Measurements from ENCODE around the gene PYGB.

Gene PYGB

DNA sequence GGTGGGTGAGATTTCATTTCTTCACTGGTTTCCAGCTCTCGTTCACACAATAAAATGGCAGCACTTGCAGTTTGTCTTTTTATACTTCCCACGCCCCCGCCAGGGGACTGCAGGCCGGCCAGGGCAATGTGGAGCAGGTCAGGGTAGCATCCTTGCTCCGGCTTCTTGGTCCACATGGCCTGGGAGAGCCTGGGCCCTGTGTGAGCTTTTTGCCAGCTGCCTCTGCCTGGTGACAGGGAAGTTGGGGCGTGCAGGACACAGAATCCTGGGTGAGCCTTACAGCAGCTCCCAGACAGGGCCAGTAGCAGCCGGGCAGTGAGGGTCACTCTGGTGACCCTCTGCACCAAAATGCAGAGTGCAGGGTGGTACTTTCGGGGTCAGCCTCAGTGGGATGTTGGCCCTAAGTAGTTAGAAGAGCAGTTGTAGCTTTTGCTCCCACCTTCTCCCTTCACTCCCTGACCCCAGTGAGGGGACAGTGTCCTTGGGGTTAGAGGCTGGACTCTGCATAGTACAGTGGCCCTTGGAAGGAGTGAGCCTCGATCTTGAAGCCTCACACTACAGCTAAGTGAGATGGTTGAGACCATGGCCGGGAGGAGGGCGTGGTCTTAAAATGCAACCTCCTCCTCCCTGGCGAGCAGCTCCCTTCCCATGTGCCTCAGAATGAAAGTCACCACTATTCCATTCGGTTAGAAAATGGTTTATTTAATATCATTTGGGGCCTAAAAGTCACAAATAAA, 23.8 kb downstream of the PYGB start:
- no peak for DNase-seq

DNA sequence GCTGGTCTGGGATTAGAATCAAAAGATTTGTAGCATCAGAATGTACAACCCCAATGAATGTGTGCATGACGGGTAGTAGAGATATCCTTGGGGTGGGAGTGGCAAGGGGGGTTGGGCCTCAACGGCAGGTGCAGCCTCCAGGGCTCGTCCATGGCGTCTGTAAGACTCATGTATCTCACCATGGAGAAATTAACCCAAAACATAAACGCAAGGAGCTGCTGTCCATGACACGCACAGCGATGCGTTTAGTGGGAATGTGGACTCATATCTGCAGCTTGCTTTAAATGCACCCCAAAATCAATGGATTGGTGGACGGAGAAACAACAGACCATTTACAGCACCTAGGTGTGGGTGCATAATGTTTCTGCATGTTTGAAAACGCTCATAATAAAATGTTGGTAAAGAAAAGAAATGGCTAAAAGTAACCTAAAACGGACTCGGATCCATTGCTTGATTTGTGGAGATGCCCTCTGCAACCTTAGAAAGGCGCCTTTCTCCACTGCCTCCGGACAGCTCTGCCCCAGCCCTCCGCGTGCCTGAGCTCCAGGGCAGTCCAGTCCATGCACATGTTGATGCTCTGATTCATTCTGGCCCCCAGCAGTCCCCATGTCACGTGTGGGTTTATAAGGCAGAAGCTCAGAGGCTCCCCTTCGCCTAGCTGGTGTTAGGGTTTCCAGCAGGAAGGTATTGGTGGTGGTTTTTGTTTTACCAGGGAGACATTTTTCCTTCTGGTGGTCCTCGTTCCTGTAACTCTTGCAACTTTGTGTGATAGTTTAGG, 24.5 kb downstream of the PYGB start:
- DNase-seq, result no peak

DNA sequence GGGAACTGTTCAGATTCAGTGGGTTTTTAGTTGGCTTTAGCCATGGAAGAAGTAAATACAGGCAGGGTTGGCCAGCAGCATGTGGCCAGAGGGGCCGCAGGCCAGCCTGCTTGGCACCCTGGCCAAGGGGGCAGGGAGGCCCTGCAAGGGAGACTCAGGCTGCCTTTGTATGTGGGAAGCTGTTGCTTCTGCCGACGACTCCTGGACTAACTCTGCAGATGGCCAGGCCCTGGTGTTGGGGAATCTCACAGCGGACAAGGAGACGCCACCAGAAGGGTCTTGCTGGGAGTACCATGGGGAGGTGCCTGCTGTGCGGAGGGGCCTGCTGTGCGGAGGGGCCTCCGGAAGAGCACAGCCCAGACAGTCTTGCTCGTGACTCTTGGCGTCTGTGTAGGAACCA, 25.2 kb downstream of the PYGB start:
- no peak for DNase-seq

DNA sequence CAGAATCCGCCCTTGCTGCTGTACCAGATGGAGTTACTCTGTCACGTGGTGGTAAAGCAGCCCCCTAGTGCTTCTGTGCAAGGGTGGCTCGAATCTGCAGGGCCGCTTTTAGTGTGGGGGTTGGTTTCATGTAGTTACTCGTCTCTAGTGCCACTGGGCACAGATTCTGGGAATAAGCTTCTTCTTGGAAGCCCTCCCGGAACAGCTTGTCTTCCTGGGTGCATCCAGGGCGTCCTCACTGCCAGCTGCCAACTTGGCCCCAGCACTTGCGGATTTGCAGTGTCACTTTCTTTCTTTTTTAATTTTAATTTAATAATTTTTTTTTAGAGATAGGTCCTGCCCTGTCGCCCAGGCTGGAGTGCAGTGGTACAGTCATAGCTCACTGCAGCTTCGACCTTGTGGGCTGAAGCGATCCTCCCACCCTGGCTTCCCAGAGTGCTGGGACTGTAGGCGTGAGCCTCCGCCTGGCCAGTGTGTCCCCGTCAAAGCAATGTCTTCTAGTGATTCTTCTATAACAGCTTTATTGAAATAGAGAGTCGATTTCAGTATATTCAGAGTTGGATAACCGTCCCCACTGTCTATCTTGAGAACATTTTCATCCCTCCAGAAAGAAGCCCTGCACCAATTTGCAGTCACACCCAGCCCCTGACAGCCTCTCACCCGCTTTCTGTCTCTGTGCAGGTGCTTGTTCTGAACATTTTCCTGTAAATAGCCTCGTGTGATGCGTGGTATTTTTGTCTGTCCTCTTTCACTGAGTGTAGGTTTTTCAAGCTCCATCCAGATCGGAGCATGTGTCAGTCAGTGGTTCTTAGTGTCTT, 25.9 kb downstream of the PYGB start:
- no peak for DNase-seq

DNA sequence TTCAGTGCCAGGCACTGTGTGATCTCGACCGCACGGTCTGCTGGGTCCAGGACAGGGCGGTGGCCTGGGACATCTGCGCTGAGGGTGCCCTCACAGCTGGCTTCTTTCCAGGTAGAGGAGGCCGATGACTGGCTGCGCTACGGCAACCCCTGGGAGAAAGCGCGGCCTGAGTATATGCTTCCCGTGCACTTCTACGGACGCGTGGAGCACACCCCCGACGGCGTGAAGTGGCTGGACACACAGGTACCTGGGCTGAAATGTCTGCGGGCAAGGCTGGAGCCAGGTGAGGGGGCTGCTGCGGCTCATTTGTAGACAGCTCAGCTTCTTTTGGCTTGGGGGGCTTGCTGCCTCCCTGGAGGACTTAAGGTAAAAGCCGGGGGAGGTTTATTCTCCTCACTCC, 26.6 kb downstream of the PYGB start:
- no peak for DNase-seq

DNA sequence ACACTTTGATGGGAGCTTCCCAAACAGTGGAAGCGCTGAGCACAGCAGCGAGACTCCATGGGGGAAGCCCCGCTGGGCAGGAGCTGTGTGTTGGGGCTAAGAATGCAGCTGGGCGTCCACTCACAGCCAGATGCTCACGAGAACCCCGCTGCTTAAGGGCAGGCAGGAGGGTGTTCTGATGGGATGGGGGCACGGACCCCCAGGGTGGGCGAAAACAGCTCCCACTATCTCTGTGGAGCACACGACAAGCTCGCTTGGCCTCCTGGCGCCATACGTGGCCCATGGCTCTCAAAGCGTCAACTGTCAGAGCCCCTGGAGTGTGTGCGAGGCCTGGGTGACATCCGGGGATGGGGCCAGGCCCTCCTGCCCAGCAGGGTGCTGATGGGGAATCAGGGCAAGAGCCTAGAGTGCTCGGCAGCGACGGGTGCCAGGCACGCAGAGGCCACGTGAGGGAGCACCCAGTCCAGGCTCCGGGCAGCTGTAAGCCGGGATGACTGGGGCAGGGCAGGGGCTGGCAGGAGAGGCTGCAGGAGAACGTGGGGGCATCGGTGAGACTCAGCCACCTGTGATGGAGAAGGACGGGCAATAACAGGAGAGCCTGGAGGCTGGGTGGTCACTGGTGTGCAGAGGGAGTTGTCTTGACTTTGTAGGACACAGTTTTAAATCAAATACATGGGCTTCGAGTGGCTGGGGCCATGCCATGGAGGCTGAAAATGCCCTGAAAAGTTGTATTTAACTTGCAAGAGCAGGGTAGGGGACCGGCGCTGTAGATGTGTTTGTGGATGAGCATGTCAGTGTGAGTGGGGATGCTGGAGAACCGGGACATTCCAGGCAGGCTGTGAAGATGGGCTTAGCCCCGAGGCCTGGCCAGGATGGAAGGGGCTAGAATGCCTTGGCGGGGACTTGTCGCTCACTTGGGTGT, 27.3 kb downstream of the PYGB start:
- DNase-seq, result no peak

DNA sequence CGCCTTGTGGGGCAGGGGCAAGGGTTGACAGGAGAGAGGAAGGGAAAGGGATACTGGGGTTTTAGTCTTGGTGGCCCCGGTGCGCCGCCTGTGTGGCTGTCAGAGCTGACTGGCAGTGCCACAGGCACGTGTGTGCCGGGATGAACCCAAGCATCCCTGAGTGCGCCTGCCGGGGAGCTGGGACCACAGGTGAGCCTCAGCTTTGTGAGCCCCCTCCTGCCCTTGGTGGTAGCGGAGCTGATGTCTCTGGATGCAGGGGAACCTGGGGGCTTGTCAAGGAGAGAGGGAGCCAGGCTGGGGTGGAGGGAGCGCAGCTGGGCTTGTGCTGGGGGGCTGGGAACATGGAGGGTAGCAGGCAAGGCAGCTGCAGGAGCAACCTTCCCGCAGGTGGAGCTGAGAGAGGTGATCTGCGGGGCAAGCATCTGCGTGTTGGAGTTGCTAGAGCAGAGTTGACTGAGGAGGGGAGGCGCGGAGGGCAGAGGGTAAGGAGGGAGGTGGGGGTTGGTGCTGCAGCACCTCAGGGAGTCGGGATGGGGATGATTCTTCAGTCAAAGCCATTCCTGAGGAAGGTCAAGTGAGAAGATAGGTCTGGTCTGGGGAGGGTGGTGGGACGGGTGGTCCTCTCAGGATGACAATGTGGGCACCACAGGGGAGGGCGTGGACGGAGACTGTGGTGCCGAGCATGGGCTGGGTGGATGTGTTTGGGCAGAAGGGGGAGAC, 28.1 kb downstream of the PYGB start:
- no peak for DNase-seq

DNA sequence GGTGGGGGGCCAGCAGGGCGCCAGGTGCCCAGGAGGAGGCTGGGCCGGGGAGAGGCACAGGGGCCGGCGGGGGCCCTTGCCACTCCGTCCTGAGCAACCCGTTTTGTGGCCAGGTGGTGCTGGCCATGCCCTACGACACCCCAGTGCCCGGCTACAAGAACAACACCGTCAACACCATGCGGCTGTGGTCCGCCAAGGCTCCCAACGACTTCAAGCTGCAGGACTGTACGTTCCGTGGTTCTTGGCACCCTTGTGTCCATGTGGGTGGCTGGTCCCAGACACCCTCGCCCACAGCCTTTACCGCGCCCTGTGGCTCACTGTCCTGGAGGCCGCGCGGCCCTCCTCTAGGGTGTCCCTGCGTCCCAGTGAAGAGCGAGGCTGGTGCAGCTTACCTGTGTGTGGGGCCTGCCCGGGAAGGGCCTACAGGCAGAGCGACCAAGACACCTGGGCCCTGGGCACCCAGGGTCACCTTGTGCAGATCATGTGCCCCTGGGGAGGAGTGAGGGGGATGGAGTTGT, 28.7 kb downstream of the PYGB start:
- DNase-seq, result no peak

DNA sequence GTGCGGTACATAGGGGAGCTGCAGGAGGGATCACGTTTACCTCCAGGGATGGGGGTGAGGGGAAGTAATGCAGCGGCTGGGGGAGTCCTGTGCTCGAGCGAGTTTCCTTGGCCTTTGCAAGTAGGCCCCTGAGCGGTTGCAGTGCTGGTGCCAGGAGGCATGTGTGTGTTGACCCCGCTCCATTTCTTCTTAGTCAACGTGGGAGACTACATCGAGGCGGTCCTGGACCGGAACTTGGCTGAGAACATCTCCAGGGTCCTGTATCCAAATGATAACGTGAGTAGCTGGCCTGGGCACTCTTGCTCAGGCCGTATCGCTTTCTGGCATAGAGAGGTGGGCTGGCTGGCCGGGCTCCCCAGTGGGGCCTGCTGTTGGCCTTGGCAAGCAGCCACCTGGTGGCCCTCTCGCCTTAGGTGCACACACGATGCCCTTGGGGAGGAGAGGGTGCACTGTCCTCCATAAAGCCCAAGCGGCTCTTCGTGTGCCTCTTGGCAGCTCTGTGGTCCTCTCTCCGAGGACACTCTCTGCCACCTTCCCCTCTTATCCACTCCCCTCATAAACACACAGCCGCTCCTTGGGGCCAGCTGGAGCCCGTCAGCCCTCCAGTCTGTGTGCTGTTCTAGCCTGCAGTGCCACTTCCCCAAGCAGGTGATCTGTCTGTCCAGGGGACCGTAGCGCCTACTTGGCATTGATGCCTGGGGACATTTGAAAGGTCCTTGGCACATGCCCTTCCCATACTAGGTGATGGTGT, 29.3 kb downstream of the PYGB start:
- DNase-seq, result no peak

DNA sequence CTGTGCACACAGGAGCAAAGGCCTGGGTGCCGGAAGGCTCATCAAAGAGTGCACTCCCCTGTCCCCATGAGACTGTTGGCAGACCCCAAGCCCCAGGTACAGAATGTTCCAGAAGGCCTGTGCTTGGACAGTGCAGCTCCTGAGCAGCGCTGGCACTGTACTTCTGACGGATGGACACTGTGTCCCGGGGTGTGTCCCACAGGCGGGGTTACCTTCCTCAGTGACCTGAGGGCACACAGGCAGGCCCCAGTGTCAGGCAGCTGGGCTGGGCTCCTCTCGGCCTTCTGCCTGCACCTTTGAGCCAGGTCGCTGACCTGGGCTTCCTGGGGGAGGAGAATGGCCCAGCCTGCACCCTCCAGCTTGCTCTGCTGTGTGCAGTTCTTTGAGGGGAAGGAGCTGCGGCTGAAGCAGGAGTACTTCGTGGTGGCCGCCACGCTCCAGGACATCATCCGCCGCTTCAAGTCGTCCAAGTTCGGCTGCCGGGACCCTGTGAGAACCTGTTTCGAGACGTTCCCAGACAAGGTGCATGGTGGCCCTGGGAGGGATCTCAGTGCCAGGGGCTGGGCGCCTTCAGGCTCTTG, 30.1 kb downstream of the PYGB start:
- DNase-seq, result no peak

DNA sequence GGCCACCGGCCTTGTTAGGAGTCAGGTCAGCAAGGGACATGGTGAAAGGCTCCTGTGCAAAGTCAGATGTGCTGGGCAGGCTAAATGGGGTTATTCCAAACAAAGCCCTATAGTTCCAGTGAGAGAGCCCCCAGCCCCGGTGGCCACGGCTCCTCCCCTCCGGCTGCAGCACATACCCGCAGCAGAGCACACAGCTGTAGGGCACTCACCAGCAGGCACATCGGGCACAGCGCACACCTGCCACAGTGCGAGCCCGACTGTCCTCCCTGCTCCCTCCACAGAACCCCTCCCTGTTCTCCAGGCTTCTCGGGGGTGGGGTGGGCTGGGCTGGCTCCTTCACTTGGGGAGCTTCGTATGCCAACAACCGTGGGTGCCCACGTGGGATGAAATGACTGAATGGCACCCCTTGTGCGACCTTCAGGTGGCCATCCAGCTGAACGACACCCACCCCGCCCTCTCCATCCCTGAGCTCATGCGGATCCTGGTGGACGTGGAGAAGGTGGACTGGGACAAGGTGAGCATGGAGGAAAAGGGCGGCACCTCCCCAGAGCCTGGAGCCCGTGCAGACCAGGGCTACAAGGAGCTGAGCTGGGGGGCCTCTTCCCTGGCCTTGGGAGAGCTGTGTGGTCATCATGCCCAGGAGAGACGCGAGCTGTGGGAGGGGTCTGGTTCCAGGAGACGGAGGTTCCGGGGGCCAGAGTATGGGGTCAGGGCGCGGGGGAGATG, 30.9 kb downstream of the PYGB start:
- no peak for DNase-seq

DNA sequence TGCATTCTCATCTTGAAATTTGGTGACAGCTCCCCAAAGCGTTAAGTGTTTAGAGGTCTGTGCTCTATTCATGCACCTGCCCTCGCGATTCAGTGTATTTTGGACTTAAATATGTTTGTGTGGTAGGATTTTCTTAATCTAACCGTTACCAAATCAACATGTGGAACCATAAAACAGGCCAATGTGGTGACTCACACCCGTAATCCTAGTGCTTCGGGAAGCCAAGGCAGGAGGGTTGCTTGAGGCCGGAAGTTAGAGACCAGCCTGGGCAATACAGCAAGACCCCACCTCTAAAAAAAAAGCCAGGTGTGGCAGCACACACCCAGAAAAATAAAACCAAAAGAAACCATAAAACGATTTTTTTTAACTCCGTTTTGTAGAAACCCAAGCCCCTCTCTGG, 31.5 kb downstream of the PYGB start:
- DNase-seq, result no peak

DNA sequence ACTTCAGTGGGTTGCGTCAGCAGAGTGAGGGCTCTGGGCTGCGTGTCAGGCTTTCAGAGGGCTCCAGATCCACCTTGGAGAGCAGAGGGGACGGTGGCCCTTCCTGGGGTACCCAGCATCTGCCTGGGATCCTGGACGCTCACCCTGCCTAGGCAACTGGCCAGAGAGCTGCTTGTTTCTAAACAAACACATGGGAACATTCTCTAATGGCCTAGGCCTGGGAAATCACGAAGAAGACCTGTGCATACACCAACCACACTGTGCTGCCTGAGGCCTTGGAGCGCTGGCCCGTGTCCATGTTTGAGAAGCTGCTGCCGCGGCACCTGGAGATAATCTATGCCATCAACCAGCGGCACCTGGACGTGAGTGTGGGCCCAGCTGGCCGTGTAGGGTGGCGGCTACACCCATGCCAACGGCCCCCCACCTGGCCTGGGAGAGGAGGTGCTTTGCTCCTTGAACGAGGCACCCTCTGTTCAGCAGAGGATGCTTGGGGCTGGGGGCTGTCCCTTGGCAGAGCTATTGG, 32.2 kb downstream of the PYGB start:
- peak; percentile 1 for DNase-seq

DNA sequence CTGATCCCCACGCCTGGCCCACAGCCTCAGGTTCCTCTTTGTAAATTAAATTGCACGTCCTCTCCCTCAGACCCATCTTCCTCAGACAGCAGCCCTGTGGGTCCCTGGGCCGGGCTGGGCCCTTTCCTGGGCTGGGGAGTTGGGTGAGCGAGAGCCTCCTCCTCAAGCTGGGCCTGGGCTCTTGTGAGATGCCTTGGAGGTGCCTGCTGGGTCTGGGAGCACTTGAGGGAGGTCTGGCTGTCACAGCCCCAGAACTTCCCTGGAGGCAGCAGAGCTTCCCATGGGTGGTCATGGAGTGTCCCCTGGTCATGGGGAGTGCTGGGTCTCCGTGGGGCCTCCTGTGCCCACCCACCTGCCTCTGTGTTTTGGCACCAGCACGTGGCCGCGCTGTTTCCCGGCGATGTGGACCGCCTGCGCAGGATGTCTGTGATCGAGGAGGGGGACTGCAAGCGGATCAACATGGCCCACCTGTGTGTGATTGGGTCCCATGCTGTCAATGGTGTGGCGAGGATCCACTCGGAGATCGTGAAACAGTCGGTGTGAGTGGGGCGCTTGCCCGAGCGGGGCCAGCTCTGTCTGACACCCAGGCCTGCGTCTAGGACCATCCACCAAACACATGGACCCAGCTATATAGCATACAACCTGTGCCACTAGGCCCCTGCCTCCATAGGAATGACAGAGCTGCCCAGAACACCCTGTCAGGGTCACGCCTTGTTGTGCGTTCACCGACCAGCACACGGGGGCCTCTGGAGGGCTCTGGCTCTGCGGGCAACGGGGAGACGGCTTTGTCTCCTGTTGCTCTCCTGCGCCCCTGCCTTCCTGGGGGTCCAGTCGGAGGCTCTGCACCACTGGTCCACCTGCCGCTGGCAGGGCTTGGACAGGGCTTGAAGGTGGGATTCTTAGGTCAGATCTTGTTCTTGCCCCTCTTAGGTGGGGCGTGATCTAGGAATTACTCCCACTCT, 33.0 kb downstream of the PYGB start:
- no peak for DNase-seq

DNA sequence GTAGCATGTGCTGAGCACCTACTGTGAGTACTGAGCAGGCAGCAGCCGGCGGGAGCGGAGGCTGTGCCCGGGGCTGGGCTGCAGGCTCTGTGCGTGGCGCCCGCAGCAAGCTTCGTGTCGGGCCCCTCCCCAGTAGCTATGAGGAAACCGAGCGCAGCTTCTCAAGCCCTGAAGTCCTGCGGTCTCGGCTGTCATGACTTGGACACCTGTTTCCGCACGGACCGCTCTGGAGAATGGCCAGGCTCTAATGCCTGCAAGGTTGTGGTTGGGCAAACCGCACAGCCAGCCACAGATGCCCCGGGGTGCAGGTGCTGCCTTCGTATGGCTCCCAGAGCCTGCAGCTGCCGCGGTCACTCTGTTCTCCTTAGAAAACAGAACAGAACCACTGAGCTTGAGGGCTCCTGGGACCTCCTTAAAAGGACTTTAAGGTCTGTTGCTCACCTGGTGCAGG, 33.7 kb downstream of the PYGB start:
- no peak for DNase-seq

DNA sequence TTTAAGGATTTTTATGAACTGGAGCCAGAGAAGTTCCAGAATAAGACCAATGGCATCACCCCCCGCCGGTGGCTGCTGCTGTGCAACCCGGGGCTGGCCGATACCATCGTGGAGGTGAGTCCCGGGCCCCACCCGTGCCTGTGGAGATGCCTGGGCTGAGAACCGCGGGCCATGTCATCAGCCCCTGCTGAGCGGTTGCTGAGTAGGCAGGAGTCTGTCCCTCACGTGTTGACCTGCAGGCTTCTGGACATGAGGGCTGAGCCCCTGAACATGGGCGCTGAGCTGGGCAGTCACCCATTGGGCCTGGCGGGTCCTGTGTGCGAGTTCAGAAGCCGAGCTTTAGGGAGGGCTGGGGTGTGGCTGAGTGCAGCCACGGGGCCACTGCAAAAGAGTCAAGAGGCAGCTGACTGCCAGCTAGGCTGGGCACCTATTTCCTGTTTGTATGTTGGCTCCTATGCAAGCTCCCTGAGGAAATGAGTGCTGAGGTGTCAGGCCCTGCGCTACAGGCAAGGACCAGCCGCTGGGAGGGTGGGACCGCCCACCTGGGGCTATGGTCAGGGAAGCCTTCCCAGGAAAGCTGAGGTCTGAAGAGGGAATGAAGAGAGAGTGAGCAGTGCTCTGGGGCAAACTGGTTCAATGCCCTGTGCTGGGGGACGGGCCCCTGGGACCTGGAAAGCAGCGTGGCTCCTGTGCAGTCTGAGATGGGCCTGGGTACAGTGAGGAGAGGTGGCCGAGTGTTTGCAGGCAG, 34.3 kb downstream of the PYGB start:
- DNase-seq, result no peak

DNA sequence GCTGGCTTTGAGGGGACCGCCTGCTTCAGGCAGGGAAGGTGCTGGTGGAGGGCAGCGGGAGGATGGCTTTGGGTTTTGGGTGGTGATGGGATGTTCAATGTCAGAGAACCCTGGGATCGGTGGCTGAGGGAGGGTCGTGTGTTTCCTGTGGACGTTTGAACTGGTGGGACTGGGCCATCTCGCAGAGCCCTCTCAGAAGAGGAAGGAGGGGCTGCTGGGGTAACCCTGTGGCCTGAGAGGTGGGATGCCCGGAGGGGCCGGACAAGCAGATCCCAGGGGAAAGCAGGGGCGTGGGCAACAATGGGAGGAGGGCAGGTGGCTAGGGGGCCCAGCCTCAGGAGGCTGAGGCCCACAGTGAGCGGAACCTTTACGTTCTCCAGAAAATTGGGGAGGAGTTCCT, 34.9 kb downstream of the PYGB start:
- DNase-seq, result no peak
